Measurements from ENCODE around the gene HOXA7. TPM values are rescaled to one million over a fixed set of nuclear protein-coding genes. Genes with fewer than 3 reads are reported as not detected.

Gene HOXA7
- total and polyA plus RNA-seq, 2 experiments from 2014 or later, result 0.24 TPM; not detected in 1

DNA sequence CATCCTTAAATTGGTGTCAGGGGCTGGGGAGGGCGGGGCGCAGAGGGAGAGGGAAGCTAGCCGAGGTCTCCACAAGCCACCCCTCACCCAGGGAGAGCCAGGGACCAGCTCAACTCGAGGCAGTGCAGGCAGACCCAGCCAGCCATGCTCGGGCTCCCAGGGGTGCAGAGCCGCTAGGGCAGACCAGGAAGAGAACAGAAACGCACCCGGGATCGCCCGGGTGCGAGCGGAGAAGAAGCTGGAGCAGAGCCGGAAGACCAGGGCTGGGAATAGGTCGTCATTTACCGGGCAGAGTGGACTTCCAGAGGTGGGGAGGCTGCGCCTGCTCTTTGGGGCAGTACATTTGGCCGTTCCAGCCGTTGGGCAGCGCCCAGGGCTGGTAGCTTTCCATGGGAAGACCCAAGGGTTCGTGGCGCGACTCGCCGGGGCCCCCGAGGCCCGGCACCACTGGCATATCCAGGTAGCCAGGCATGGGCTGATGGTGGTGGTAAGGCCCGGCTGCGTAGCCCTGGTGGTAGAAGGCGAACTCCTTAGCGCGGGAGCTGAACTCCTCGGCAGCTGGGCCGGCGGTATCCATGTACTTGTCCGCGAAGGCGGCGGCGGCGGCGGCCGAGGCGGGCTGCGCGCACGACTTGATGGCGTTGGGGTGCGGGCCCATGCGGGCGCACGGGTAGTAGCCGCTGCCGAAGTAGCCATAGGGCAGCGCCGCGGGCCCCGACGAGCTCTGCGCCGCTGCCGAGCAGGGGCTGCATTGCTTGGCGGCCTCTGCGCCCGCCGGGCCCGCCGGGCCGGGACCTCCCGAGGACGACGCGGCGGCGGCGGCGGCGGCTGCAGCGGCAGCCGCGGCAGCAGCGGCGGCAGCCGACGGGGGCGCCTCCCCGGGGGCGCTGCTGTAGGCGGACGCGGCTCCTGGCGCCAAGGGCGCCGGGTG is 42.7 kb upstream of the HOXA7 start:
- Histone ChIP-seq H3K4me1 (ENCODE audit: insufficient read depth) (peaks cover 15% of the 10 kb centered on the region; the same call in 1 of the 2 replicates), H3K4me2 (peak overlapping the region; percentile 64), H3K27me3 (ENCODE audit: insufficient read depth) (peaks cover 98% of the 10 kb centered on the region), H3K4me3 (peak overlapping the region; percentile 46), H3K36me3 (ENCODE audit: insufficient read depth) (no peaks in the 10 kb centered on the region), H3F3A (replicated peaks; ENCODE audit: low read depth) (peaks cover 35% of the 10 kb centered on the region), H3K9me2 (ENCODE audit: insufficient read depth) (no peaks in the 10 kb centered on the region), H3K27ac (ENCODE audit: low read depth) (no peak overlapping the region), H4K20me1 (replicated peaks; ENCODE audit: insufficient read depth) (peaks cover 44% of the 10 kb centered on the region), H2AFZ (0 out of 2 replicates have a peak overlapping the region, but pooled peaks have one; percentile 56), H3K79me2 (replicated peaks; ENCODE audit: insufficient read depth) (no peaks in the 10 kb centered on the region)
- Mint-ChIP-seq H3K4me3 (peak overlapping the region; percentile 56; the same call in 2 of the 3 replicates), H3K27ac (no peak overlapping the region), H3K4me1 (peaks cover 15% of the 10 kb centered on the region), H3K36me3 (ENCODE audit: low read depth) (no peaks in the 10 kb centered on the region), H3K9me3 (no peaks in the 10 kb centered on the region; the same call in 2 of the 3 replicates), H3K27me3 (ENCODE audit: insufficient read depth, low read depth, poor library complexity) (peaks cover 92% of the 10 kb centered on the region)
- ATAC-seq (peak; percentile 42), DNase-seq (ENCODE audit: low spot score) (peak; percentile 70)
- TF ChIP-seq, protein P1, sequence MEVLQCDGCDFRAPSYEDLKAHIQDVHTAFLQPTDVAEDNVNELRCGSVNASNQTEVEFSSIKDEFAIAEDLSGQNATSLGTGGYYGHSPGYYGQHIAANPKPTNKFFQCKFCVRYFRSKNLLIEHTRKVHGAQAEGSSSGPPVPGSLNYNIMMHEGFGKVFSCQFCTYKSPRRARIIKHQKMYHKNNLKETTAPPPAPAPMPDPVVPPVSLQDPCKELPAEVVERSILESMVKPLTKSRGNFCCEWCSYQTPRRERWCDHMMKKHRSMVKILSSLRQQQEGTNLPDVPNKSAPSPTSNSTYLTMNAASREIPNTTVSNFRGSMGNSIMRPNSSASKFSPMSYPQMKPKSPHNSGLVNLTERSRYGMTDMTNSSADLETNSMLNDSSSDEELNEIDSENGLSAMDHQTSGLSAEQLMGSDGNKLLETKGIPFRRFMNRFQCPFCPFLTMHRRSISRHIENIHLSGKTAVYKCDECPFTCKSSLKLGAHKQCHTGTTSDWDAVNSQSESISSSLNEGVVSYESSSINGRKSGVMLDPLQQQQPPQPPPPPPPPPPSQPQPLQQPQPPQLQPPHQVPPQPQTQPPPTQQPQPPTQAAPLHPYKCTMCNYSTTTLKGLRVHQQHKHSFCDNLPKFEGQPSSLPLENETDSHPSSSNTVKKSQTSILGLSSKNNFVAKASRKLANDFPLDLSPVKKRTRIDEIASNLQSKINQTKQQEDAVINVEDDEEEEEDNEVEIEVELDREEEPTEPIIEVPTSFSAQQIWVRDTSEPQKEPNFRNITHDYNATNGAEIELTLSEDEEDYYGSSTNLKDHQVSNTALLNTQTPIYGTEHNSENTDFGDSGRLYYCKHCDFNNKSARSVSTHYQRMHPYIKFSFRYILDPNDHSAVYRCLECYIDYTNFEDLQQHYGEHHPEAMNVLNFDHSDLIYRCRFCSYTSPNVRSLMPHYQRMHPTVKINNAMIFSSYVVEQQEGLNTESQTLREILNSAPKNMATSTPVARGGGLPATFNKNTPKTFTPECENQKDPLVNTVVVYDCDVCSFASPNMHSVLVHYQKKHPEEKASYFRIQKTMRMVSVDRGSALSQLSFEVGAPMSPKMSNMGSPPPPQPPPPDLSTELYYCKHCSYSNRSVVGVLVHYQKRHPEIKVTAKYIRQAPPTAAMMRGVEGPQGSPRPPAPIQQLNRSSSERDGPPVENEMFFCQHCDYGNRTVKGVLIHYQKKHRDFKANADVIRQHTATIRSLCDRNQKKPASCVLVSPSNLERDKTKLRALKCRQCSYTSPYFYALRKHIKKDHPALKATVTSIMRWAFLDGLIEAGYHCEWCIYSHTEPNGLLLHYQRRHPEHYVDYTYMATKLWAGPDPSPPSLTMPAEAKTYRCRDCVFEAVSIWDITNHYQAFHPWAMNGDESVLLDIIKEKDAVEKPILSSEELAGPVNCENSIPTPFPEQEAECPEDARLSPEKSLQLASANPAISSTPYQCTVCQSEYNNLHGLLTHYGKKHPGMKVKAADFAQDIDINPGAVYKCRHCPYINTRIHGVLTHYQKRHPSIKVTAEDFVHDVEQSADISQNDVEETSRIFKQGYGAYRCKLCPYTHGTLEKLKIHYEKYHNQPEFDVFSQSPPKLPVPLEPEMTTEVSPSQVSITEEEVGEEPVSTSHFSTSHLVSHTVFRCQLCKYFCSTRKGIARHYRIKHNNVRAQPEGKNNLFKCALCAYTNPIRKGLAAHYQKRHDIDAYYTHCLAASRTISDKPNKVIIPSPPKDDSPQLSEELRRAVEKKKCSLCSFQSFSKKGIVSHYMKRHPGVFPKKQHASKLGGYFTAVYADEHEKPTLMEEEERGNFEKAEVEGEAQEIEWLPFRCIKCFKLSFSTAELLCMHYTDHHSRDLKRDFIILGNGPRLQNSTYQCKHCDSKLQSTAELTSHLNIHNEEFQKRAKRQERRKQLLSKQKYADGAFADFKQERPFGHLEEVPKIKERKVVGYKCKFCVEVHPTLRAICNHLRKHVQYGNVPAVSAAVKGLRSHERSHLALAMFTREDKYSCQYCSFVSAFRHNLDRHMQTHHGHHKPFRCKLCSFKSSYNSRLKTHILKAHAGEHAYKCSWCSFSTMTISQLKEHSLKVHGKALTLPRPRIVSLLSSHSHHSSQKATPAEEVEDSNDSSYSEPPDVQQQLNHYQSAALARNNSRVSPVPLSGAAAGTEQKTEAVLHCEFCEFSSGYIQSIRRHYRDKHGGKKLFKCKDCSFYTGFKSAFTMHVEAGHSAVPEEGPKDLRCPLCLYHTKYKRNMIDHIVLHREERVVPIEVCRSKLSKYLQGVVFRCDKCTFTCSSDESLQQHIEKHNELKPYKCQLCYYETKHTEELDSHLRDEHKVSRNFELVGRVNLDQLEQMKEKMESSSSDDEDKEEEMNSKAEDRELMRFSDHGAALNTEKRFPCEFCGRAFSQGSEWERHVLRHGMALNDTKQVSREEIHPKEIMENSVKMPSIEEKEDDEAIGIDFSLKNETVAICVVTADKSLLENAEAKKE (CRISPR knock-in tag; IDR thresholded peaks at IDR 0.05), result no peak
- TF ChIP-seq NANOG (IDR thresholded peaks at IDR 0.05; ENCODE audit: borderline replicate concordance) (no peak), EZH2 (IDR thresholded peaks at IDR 0.05; ENCODE audit: low read depth, unreplicated experiment) (peak; percentile 98), EZH2phosphoT487 (IDR thresholded peaks at IDR 0.05; ENCODE audit: unreplicated experiment) (peak; percentile 100)
- TF ChIP-seq, protein P2, sequence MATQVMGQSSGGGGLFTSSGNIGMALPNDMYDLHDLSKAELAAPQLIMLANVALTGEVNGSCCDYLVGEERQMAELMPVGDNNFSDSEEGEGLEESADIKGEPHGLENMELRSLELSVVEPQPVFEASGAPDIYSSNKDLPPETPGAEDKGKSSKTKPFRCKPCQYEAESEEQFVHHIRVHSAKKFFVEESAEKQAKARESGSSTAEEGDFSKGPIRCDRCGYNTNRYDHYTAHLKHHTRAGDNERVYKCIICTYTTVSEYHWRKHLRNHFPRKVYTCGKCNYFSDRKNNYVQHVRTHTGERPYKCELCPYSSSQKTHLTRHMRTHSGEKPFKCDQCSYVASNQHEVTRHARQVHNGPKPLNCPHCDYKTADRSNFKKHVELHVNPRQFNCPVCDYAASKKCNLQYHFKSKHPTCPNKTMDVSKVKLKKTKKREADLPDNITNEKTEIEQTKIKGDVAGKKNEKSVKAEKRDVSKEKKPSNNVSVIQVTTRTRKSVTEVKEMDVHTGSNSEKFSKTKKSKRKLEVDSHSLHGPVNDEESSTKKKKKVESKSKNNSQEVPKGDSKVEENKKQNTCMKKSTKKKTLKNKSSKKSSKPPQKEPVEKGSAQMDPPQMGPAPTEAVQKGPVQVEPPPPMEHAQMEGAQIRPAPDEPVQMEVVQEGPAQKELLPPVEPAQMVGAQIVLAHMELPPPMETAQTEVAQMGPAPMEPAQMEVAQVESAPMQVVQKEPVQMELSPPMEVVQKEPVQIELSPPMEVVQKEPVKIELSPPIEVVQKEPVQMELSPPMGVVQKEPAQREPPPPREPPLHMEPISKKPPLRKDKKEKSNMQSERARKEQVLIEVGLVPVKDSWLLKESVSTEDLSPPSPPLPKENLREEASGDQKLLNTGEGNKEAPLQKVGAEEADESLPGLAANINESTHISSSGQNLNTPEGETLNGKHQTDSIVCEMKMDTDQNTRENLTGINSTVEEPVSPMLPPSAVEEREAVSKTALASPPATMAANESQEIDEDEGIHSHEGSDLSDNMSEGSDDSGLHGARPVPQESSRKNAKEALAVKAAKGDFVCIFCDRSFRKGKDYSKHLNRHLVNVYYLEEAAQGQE (IDR thresholded peaks at IDR 0.05; ENCODE audit: unreplicated experiment), result no peak

Data from GM23338 (cell line).